Measurements from ENCODE around the gene IMMP2L.
"Not testable (repeated sequence)": the region's sequence is repeated elsewhere in the genome, so short reads cannot be mapped to it uniquely, and the experiment has no call there.

Gene IMMP2L

GRCh38 chr7:111251365-111251764, 310.9 kb downstream of the IMMP2L start:
- DNase-seq = not testable (repeated sequence)

GRCh38 chr7:111249807-111250206, 312.5 kb downstream of the IMMP2L start:
- not testable (repeated sequence) for DNase-seq

- no peak for DNase-seq
These were observed 320.0 kb downstream of the IMMP2L start for GRCh38 chr7:111242141-111242755.

GRCh38 chr7:111240371-111240770, 321.9 kb downstream of the IMMP2L start:
- DNase-seq = no peak

- no peak for DNase-seq
These were observed 322.9 kb downstream of the IMMP2L start for GRCh38 chr7:111239437-111239836.

GRCh38 chr7:111238886-111239285, 323.4 kb downstream of the IMMP2L start:
- peak in 1 of 2 experiments; percentile 12 for DNase-seq

- DNase-seq = no peak
These were observed 326.6 kb downstream of the IMMP2L start for GRCh38 chr7:111235709-111236108.

- no peak for DNase-seq
These were observed 329.8 kb downstream of the IMMP2L start for GRCh38 chr7:111232249-111233084.

GRCh38 chr7:111229916-111230315, 332.4 kb downstream of the IMMP2L start:
- no peak for DNase-seq

GRCh38 chr7:111229181-111229740, 333.0 kb downstream of the IMMP2L start:
- DNase-seq = no peak

- DNase-seq = no peak
These were observed 333.9 kb downstream of the IMMP2L start for GRCh38 chr7:111228437-111228836.

- DNase-seq = no peak
These were observed 335.5 kb downstream of the IMMP2L start for GRCh38 chr7:111226800-111227199.

- DNase-seq = no peak
These were observed 337.7 kb downstream of the IMMP2L start for GRCh38 chr7:111224354-111225231.

- no peak for DNase-seq
These were observed 338.5 kb downstream of the IMMP2L start for GRCh38 chr7:111223802-111224253.

- DNase-seq = no peak
These were observed 346.7 kb downstream of the IMMP2L start for GRCh38 chr7:111215550-111215949.

- DNase-seq = no peak
These were observed 349.3 kb downstream of the IMMP2L start for GRCh38 chr7:111212857-111213523.

- DNase-seq = no peak
These were observed 351.3 kb downstream of the IMMP2L start for GRCh38 chr7:111210996-111211395.

- DNase-seq = no peak
These were observed 352.2 kb downstream of the IMMP2L start for GRCh38 chr7:111210043-111210442.

GRCh38 chr7:111205251-111205650, 357.0 kb downstream of the IMMP2L start:
- no peak for DNase-seq

GRCh38 chr7:111202321-111202720, 360.0 kb downstream of the IMMP2L start:
- no peak for DNase-seq

- no peak for DNase-seq
These were observed 362.6 kb downstream of the IMMP2L start for GRCh38 chr7:111199643-111200042.

GRCh38 chr7:111198255-111198654, 364.0 kb downstream of the IMMP2L start:
- no peak for DNase-seq
